Fibroblast of mammary gland (primary cell): ENCODE results near the gene SOD2.
"Not testable (repeated sequence)": the region's sequence is repeated elsewhere in the genome, so short reads cannot be mapped to it uniquely, and the experiment has no call there.

Experiments used
- DNase-seq: peaks from one replicate; pipeline ENCODE4 v3.0.0-alpha.2; 2010; ENCODE audit warnings: low read depth
- H3K4me3 ChIP-seq: 2 replicates; pipeline ENCODE4 v1.5.1; 2011; ENCODE audit warnings: low read depth, mild to moderate bottlenecking, low read length, moderate library complexity; ENCODE audit not compliant: control insufficient read depth
- TF ChIP-seq, protein P1 (sequence below): conservative IDR thresholded peaks from 2 replicates; pipeline ENCODE4 v1.5.1; 2011; ENCODE audit warnings: low read depth, low read length, inconsistent platforms; ENCODE audit not compliant: control insufficient read depth, insufficient read depth

The SOD2 gene

DNA sequence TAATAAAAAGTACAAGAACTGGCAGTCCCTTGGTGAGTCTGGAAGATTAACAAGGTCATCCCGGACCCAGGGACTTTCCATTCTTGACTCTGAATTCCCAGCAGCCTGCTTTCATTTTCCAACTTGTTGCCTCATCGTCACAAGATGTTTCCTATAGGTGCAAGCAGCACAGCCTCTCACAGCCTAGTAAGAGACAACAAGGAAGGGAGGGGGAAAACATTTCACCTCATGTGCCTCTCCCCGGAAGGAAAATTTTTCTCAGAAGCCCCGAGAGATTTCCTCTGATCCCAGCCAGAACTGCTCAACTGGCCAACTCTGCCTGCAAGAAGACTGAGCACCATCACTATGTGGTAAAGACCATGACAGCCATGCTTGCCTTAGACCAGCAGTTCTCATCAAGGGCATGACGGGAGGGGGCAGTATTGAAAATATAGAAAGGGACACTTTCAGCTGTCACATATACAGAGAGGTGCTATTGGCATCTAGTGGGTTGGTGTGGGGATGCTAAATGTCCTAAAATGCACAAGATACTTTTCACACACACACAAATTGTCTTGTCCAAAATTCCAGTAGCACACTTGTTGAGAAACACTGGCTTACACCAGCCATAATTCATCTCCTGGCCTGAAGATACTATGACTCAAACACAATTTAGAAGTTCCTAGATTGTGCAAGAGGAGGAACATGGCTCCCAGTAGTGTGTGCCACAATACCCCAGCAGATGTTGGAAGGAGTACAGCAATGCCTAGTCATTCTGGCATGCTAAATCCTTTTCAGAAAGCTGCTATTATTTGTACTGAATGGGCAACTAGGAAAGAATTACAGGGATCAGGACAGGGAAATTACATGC lies 23.4 kb upstream of the SOD2 start:
- TF ChIP-seq, protein P1, sequence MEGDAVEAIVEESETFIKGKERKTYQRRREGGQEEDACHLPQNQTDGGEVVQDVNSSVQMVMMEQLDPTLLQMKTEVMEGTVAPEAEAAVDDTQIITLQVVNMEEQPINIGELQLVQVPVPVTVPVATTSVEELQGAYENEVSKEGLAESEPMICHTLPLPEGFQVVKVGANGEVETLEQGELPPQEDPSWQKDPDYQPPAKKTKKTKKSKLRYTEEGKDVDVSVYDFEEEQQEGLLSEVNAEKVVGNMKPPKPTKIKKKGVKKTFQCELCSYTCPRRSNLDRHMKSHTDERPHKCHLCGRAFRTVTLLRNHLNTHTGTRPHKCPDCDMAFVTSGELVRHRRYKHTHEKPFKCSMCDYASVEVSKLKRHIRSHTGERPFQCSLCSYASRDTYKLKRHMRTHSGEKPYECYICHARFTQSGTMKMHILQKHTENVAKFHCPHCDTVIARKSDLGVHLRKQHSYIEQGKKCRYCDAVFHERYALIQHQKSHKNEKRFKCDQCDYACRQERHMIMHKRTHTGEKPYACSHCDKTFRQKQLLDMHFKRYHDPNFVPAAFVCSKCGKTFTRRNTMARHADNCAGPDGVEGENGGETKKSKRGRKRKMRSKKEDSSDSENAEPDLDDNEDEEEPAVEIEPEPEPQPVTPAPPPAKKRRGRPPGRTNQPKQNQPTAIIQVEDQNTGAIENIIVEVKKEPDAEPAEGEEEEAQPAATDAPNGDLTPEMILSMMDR: peak; percentile 11
- peak overlapping the region; percentile 19 for H3K4me3 ChIP-seq
- peak; percentile 99 for DNase-seq

DNA sequence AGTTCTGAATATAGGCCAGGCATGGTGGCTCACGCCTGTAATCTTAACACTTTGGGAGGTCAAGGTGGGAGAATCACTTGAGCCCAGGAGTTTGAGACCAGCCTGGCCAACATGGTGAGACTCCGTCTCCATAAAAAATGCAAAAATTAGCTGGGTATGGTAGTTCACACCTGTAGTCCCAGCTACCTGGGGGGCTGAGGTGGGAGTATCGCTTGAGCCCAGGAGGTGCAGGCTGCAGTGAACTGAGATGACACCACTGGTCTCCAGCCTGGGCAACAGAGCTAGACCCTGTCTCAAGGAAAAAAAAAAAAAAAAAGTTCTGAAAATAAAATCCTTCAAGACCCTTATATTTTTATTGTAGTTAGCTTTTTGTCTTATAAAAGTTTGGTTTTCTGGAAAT lies 22.6 kb upstream of the SOD2 start:
- TF ChIP-seq, protein P1: no peak
- H3K4me3 ChIP-seq: no peak overlapping the region
- no peak for DNase-seq

DNA sequence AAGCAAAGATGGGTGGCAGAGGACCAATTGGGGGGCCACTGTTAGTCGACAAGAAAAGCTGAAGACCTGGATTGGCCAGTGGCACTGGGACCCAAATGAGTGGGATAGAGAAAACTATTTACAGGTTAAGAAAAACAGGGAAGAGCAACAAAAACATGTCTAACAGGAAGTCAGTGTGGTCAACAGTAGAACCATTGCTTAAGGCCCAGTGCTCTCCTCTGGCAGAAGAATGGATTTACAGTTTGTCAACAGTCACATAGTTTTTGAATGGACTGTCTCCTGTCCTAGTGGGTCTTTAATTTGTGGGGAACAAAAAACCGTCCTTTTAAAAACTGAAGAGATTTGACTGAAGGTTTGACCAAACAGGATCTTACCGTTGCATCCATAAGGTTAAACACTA lies 22.1 kb upstream of the SOD2 start:
- TF ChIP-seq, protein P1: no peak
- H3K4me3 ChIP-seq: no peak overlapping the region
- no peak for DNase-seq

DNA sequence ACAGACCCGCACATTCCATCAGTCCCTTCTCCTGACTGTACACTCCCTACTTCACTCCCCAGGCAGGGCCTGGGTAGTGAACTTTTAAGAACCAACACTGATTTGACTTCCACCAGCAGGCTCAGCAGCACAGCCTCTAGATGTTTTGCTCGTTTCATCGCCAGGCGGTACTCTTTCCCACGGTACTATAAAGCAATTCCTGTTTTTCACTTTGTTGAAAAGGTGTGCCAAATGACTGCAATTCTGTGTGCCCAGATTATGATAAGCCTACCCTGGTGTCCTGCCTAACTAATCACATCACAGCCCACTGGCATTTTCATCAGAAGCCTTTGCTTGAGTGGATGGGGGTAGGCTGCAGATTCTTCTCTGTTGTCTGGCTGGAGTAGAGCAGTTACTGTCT lies 21.4 kb upstream of the SOD2 start:
- TF ChIP-seq, protein P1: no peak
- no peak for DNase-seq
- H3K4me3 ChIP-seq: no peak overlapping the region

DNA sequence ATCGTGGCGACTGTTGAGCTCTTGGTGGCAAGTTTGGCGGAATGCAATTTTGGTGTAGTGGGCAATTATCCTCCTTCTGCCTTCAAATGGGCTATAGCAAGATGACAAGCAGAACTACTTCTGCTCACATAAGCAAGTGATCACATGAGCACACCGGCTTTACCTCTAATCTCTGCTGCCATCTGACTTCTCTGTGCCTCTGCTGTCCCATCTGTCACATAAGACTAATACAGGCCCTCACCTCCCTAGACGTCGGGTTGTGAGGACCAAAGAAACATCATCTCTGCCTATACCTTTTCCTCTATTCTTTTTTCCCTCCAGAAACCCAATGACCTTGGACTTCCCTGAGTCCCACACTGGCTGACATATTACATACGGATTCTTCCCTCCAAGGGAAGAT lies 20.9 kb upstream of the SOD2 start:
- TF ChIP-seq, protein P1: no peak
- no peak for DNase-seq
- H3K4me3 ChIP-seq: no peak overlapping the region

DNA sequence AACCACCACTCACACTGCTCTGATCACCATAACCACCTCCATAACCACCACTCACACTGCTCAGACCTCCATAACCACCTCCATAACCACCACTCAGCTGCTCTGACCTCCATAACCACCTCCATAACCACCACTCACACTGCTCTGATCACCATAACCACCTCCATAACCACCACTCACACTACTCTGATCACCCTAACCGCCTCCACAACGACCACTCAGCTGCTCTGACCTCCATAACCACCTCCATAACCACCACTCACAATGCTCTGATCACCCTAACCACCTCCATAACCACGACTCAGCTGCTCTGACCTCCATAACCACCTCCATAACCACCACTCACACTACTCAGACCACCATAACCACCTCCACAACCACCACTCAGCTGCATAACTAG lies 19.3 kb upstream of the SOD2 start:
- not testable (repeated sequence) for H3K4me3 ChIP-seq, DNase-seq

DNA sequence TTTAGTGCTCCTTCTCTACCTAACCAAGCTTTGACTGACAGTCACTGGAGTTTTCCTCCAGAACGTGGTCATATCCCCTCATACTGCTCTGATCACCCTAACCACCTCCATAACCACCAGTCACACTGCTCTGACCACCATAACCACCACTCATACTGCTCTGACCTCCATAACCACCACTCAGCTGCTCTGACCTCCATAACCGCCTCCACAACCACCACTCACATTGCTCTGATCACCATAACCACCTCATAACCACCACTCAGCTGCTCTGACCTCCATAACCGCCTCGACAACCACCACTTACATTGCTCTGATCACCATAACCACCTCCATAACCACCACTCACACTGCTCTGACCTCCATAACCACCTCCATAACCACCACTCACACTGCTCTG lies 17.6 kb upstream of the SOD2 start:
- H3K4me3 ChIP-seq, DNase-seq: not testable (repeated sequence)
